Measurements from ENCODE around the gene TDP1.

TDP1 gene

GRCh38 chr14:89955745-89956660 lies at the start of gene TDP1:
TDP1 (plus strand) TSS chr14:89955927; CDS start chr14:89963115, 7,188 bp downstream.
- DNase-seq (ENCODE audit: low spot score) = peak; percentile 97

- no peak for DNase-seq (ENCODE audit: low spot score)
Observed at GRCh38 chr14:89906000-89906399, 49.7 kb upstream of the TDP1 start.

- DNase-seq (ENCODE audit: low spot score) = no peak
Observed at GRCh38 chr14:89907655-89908054, 48.1 kb upstream of the TDP1 start.

- no peak for DNase-seq (ENCODE audit: low spot score)
Observed at GRCh38 chr14:89908712-89909450, 46.8 kb upstream of the TDP1 start.

- no peak for DNase-seq (ENCODE audit: low spot score)
Observed at GRCh38 chr14:89909586-89909985, 46.1 kb upstream of the TDP1 start.

- no peak for DNase-seq (ENCODE audit: low spot score)
Observed at GRCh38 chr14:89910691-89911009, 45.1 kb upstream of the TDP1 start.

GRCh38 chr14:89911010-89911919 lies 44.5 kb upstream of the TDP1 start:
- DNase-seq (ENCODE audit: low spot score) = no peak

- no peak for DNase-seq (ENCODE audit: low spot score)
Observed at GRCh38 chr14:89912221-89912620, 43.5 kb upstream of the TDP1 start.

GRCh38 chr14:89912667-89913211 lies 43.0 kb upstream of the TDP1 start:
- no peak for DNase-seq (ENCODE audit: low spot score)

GRCh38 chr14:89915114-89915878 lies 40.4 kb upstream of the TDP1 start:
- peak; percentile 55 for DNase-seq (ENCODE audit: low spot score)

GRCh38 chr14:89918721-89919120 lies 37.0 kb upstream of the TDP1 start:
- DNase-seq (ENCODE audit: low spot score) = no peak

- no peak for DNase-seq (ENCODE audit: low spot score)
Observed at GRCh38 chr14:89920056-89920455, 35.7 kb upstream of the TDP1 start.

GRCh38 chr14:89921346-89921745 lies 34.4 kb upstream of the TDP1 start:
- no peak for DNase-seq (ENCODE audit: low spot score)

GRCh38 chr14:89922031-89922907 lies 33.5 kb upstream of the TDP1 start:
- DNase-seq (ENCODE audit: low spot score) = no peak

- no peak for DNase-seq (ENCODE audit: low spot score)
Observed at GRCh38 chr14:89924268-89924667, 31.5 kb upstream of the TDP1 start.

- DNase-seq (ENCODE audit: low spot score) = no peak
Observed at GRCh38 chr14:89926694-89927093, 29.0 kb upstream of the TDP1 start.

- no peak for DNase-seq (ENCODE audit: low spot score)
Observed at GRCh38 chr14:89927186-89927865, 28.4 kb upstream of the TDP1 start.

- no peak for DNase-seq (ENCODE audit: low spot score)
Observed at GRCh38 chr14:89933002-89933401, 22.7 kb upstream of the TDP1 start.

- no peak for DNase-seq (ENCODE audit: low spot score)
Observed at GRCh38 chr14:89936654-89937185, 19.0 kb upstream of the TDP1 start.
